Stimulated activated naive CD8-positive, alpha-beta T cell treated with anti-CD3 and anti-CD28 coated beads, Interleukin-15, Interleukin-2, amounts not matched to agents 100 ng/mL and 50 ng/mL, for 24 hours (primary cell): Measurements from ENCODE around the gene SHC1.
A peak's percentile ranks its signal among the peaks of the same experiment; 100 is the strongest.

Source experiments
- H3K27ac Mint-ChIP-seq: one replicate; pipeline ENCODE4 v1.8.0; 2021; ENCODE audit warnings: mild to moderate bottlenecking, mixed read lengths
- H3K27me3 Mint-ChIP-seq: one replicate; pipeline ENCODE4 v1.8.0; 2021; ENCODE audit warnings: mixed read lengths
- H3K36me3 Mint-ChIP-seq: one replicate; pipeline ENCODE4 v1.8.0; 2021; ENCODE audit warnings: low read depth, mixed read lengths
- H3K4me1 Mint-ChIP-seq: one replicate; pipeline ENCODE4 v1.8.0; 2021; ENCODE audit warnings: low read depth, mixed read lengths
- H3K4me3 Mint-ChIP-seq: one replicate; pipeline ENCODE4 v1.8.0; 2021; ENCODE audit warnings: mild to moderate bottlenecking, mixed read lengths
- H3K9me3 Mint-ChIP-seq: one replicate; pipeline ENCODE4 v1.8.0; 2021; ENCODE audit warnings: mixed read lengths

Gene SHC1

DNA sequence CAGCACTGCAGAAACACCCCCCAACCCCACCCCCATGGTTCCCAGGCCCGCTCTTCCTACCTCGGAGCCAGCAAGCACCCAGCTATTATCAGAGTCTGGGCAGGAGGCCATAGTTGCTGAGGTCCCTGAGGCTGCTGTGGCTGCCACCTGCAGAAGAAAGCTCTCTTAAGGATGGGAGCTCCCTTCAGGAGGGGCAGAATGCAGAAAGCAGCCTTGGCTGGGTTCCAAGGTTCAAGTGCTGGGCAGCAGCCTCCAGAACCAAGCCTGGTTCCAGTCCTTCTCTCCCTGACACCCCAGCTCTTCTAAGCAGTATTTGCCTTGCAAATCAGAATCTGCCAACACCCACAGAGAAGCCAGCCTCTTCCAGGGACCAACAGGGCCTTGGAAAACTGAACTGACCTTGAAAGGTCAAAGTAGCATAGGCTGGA lies 16.9 kb downstream of the SHC1 start:
- H3K4me1 Mint-ChIP-seq: peaks cover 80% of the 10 kb centered on the region
- H3K27me3 Mint-ChIP-seq: no peaks in the 10 kb centered on the region
- H3K9me3 Mint-ChIP-seq: no peaks in the 10 kb centered on the region
- H3K27ac Mint-ChIP-seq: peak overlapping the region; percentile 95
- H3K4me3 Mint-ChIP-seq: peak overlapping the region; percentile 56
- H3K36me3 Mint-ChIP-seq: peaks cover 10% of the 10 kb centered on the region

DNA sequence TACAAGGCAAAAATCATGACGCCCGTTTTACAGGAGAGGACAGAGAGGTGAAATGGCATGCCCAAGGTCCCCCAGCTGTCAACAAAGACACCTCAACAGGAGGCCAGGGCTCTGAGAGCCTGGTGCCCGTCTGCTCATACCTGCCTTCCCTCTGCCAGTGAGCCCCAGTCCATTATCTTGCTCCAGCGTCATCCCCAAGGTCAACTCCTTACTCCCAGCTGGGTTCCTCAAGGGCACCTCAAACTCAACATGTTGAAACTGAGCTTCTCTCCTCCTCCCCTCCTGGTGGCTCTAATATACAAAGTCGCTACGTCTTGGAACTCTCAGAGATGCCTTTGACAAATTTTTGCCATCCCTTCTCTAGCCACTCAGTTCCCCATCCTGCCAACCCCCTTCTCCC lies 17.9 kb downstream of the SHC1 start:
- Mint-ChIP-seq H3K9me3 (no peaks in the 10 kb centered on the region), H3K4me1 (peaks cover 74% of the 10 kb centered on the region), H3K4me3 (peak overlapping the region; percentile 70), H3K27ac (peak overlapping the region; percentile 95), H3K27me3 (no peaks in the 10 kb centered on the region), H3K36me3 (peaks cover 9% of the 10 kb centered on the region)

DNA sequence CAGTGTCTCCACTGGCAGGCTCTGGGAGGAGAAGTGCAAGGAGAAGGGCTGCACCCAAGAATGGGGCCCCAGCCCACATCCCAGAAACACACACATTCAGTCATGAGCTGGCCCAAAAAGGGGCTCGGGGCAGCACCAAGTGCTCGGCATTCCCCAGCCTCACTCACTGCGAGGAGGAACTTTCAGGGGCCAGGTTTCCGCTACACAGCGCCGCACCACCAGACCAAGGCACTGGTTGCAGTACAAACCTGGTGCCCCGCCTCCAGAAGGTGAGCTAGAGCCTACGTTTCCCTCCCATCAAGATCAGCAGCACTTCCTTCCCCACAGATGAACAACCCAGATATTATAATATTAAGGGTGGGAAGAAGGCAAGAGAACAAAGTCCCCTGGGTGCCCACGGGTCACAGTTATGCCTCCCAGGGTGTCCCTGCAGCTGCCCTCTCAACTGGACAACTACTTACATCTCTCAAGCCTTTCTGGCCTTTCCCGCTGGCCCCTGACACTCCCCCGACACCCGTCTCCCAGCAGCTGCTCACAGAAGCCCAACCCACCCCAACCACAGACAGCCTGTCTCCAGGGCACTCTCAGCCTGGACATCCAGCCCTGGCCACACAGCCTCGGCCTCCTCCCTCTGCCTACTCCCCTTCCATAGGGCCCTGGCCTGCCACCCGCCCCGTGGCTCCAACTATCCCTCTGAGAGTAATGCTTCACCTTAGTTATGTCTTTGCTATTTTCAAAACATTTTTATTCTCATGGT lies 18.5 kb downstream of the SHC1 start:
- peaks cover 69% of the 10 kb centered on the region for H3K4me1 Mint-ChIP-seq
- no peaks in the 10 kb centered on the region for H3K9me3 Mint-ChIP-seq
- peaks cover 9% of the 10 kb centered on the region for H3K36me3 Mint-ChIP-seq
- H3K27ac Mint-ChIP-seq: peak overlapping the region; percentile 95
- H3K27me3 Mint-ChIP-seq: no peaks in the 10 kb centered on the region
- peak overlapping the region; percentile 70 for H3K4me3 Mint-ChIP-seq

DNA sequence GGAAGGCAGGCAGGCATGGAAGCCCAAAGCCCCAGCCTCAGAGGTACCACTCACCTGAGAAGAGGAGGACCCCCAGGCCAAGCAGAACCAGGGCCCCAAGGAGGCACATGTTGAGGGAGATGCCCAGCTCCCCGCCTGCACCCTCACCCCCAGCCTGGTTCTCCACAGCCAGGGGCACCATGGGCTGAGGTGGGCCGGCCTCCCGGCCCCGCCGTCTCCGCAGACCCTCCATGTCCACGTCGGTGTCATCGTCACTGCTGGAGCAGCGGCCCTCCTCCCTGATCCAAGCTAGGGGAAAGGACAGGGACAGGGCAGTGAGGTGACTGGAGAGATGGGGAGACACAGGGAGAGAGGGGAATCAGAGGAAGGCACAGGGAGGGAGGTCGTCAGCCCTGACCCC lies 22.5 kb downstream of the SHC1 start:
- Mint-ChIP-seq H3K9me3 (no peaks in the 10 kb centered on the region), H3K36me3 (peaks cover 9% of the 10 kb centered on the region), H3K4me3 (no peak overlapping the region), H3K27ac (peak overlapping the region; percentile 68), H3K27me3 (no peaks in the 10 kb centered on the region), H3K4me1 (peaks cover 45% of the 10 kb centered on the region)

DNA sequence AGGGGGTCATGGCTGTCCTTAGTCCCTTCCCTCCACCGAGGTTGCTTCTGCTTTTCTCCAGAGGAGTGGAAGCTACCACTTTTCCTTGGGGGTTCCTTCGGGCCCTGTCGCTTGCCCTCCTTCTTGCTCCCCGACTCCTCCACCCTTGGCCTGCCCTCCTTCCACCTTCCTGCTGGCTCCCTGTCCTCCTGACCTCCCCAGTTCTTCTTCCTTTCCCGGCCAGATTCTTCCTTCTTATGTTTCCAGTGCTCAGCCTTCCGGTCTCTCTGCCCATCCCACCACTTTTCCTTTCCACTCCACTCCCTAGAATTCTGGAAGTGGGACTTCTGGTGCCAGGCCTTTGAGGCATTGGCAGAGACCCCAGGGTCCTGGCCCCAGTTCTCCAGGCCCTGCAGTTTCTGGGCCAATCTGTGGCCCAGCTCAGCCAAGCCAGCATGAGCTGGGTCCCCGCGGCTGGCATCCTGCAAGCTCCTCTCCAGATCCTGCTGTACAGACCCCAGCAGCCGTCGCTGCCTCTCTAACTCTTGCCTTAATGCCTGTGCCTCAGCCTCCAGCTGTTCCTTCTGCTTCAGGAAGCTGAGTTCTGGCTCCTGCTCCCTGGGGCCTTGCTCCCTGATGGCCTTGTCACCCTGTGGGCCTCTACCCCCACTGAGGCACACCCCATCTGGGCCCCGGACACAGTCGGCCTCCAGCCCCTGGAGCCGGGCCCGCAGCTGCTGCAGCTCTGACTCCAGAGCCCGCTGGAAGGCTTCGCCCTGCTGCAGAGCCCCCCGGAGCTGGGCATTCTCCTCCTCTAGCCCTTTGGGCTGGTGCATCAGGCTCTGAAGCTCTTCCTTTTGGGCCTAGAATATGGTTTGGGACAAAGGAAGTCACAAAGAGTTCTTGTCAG lies 24.3 kb downstream of the SHC1 start:
- H3K36me3 Mint-ChIP-seq: peaks cover 9% of the 10 kb centered on the region

DNA sequence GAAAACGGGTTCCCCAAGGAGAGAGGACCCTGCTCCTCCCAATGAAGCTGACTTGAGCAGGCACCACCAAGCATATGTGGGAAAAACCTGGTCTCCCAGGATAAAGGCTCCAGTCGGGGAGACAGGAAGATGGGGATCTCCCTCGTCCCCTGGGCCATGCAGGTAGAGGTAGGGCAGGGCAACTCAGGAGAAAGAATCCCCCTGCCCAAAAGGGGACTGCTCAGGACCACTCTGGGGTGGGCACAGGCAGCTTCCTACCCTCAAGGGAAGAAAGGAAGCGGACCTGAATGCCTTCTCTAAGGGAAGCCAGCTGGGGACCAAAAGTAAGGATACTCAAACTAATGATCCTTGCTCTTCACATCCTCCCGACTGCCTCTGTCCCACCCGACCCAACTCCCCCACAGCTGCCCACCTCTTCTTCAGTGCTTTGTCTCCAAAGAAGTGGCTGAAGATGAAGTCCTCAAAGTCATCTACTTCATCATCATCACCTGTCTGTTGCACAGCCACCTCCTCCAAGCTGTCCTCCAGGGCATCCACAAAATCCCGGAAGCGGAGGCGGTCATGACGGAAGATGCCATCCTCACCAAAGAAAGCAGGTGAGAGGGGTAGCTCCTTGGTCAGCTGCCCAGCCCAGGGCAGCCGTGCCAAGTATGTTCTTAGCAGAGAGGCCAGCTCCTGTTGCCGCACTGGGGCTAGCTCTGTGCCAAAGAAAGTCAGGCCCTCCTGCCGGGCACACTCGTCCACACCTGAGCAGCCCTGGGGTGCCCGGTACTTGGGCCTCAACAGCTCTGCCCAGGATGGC lies 25.2 kb downstream of the SHC1 start:
- Mint-ChIP-seq H3K4me1 (peaks cover 45% of the 10 kb centered on the region), H3K4me3 (no peak overlapping the region), H3K36me3 (peaks cover 5% of the 10 kb centered on the region), H3K27ac (no peak overlapping the region), H3K9me3 (no peaks in the 10 kb centered on the region), H3K27me3 (no peaks in the 10 kb centered on the region)

More for the DNA sequence above, 24.3 kb downstream of the SHC1 start:
- Mint-ChIP-seq H3K9me3 (no peaks in the 10 kb centered on the region), H3K27ac (peak overlapping the region; percentile 32), H3K4me1 (peaks cover 45% of the 10 kb centered on the region), H3K27me3 (no peaks in the 10 kb centered on the region), H3K4me3 (no peak overlapping the region)

DNA sequence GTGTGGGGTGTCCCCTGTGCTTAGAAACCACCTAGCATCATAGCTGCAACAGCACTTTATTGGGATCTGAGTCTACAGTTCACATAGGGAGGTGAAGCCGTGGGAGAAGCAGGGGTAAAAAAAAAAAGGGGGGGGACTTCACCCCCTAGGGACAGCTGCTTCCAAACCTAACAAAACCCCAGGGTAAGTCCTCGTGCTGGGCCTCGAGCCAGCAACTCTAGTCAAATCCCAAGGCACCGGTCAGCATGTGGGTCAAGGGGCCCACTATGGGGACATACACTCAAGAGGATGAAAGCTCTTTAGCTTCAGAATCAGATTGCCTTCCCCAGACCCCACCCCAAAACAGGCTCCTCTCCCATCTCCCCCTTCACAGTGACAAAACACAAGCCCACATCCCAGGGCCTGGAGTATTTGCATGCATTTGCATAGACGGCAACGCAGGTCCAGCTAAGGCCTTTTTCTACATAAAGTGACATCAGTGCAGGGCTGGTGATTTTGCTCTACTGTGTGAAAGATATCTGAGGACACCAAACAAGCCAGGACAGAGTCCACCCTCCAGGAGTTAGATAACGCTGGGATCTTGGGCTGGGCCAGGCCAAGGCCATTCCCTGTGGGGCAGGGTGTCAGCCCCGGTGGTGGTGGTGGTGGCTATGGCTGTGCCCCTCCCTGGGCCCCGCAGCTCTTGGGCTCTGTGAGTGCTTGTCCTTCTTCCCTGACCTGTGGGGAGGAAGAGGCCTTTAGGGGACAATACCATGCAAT lies 26.0 kb downstream of the SHC1 start:
- H3K27me3 Mint-ChIP-seq: no peaks in the 10 kb centered on the region
- H3K27ac Mint-ChIP-seq: no peak overlapping the region
- H3K9me3 Mint-ChIP-seq: no peaks in the 10 kb centered on the region
- peaks cover 5% of the 10 kb centered on the region for H3K36me3 Mint-ChIP-seq
- peaks cover 49% of the 10 kb centered on the region for H3K4me1 Mint-ChIP-seq
- H3K4me3 Mint-ChIP-seq: no peak overlapping the region

DNA sequence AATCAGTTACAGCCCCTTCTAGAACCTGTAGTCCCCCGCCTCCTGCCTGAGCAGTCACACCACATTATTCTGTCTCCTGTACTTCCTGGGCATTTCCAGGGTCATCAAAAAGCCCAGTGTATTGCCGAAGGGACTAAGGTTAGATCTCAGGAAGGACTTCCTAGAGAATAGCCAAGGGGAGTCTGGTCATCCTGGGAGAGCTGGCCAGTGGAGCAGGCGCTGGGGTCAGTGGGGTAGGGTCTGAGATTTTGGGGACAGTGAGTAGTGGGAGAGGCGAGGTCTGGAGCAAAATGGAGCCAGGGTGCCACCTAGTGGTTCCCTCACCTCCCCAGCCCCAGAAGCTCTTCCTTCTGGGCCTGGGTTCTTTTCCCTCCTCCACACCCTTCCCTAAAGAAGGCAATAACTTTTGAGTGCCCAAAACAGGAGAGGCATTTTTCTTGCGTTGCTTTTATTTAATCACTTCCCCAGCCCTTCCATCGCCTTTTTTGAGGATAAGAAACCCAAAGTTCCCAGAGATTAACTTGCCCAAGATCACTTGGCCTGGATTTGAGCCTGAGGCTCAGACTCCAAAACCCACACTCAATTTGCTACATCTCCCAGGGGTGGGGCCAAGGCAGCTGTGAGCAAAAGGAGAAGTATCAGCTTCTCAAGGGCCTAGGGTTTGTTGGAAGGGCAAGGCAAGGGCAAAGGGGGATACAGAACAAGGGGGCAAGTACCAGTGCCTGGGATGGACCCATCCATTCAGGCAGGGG lies 26.7 kb downstream of the SHC1 start:
- Mint-ChIP-seq H3K36me3 (peaks cover 5% of the 10 kb centered on the region), H3K27ac (peak overlapping the region; percentile 59), H3K27me3 (no peaks in the 10 kb centered on the region), H3K9me3 (no peaks in the 10 kb centered on the region), H3K4me1 (peaks cover 53% of the 10 kb centered on the region), H3K4me3 (no peak overlapping the region)

DNA sequence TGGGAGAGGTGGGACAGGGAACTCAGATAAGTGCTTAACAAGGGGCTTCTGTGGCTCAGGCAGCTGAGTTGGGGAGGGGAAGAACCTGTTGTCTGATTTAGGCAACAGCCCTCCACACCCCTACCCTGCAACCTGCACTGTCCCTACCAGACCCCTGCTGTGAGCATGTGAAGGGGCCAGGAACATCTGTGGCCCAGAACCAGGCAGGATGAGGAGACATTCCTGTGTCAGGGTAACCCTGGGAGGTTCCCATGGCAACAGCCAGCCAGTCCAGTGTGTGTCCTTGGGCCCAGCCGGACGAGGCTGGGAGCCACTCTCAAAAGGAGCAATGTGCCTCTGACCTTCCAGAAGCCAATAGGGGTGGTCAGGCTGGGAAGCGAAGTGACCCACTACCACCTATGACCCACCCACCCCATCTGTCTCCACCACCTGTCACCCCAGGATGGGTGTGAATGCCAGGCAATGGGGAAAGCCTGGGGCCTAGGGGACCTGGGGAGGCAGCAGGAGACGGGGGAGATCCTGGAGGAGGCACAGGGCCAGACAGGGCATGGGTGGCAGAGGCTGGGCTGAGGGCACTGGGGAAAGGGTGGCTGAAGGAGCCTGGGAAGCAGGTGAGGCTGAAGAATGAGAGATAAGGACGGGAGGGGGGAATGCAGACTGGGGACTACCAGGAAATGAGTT lies 29.1 kb downstream of the SHC1 start:
- H3K4me1 Mint-ChIP-seq: peaks cover 67% of the 10 kb centered on the region
- H3K27ac Mint-ChIP-seq: peak overlapping the region; percentile 76
- no peak overlapping the region for H3K4me3 Mint-ChIP-seq
- no peaks in the 10 kb centered on the region for H3K9me3 Mint-ChIP-seq
- H3K27me3 Mint-ChIP-seq: no peaks in the 10 kb centered on the region
- no peaks in the 10 kb centered on the region for H3K36me3 Mint-ChIP-seq

DNA sequence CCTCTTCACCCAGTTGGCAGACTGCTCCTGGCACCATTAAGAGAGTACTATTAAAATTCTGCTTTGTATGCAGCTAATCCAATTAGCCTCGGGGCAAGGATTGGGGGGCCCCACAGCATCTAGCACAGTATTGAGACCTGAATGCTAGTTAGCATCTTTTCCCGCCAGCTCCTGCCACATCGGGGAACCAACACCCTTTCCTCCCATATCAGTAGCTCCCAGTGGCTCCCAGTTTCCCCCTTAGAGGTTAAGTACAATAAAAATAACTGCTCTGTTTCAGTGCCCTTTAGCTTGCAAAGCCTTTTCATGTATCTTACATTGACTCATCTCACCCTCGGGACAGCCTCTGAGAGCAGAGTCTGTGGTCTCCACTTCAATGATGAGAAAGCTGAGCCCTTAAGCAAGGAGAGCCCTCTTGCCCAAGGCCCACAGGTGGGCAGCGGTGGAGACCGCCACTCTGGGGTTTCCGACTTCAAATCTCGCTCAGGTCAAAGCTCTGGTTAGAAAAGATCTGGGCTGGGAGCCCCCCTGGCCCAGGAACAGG lies 29.8 kb downstream of the SHC1 start:
- H3K4me1 Mint-ChIP-seq: peaks cover 72% of the 10 kb centered on the region
- peak overlapping the region; percentile 76 for H3K27ac Mint-ChIP-seq
- H3K36me3 Mint-ChIP-seq: no peaks in the 10 kb centered on the region
- H3K4me3 Mint-ChIP-seq: peak overlapping the region; percentile 27
- H3K27me3 Mint-ChIP-seq: no peaks in the 10 kb centered on the region
- no peaks in the 10 kb centered on the region for H3K9me3 Mint-ChIP-seq

DNA sequence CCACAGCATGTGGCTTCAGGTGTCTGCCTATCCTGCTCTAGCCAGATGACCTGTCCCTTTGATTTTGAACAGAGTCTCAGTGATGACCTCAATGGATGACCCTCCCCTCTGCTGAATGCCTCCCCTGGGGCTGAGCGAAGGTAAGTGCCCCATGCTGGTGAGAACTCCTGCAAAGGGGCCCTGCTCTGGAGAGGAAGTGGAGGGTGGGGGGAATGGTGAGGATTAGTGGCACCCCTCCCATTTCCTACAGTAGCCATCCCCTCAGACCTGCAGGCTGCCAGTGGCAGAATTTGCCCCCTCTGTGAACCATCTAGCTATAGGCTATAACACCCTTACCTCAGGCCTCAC lies 30.4 kb downstream of the SHC1 start:
- Mint-ChIP-seq H3K36me3 (no peaks in the 10 kb centered on the region), H3K27ac (no peak overlapping the region), H3K27me3 (no peaks in the 10 kb centered on the region), H3K4me1 (peaks cover 78% of the 10 kb centered on the region), H3K9me3 (no peaks in the 10 kb centered on the region), H3K4me3 (no peak overlapping the region)

DNA sequence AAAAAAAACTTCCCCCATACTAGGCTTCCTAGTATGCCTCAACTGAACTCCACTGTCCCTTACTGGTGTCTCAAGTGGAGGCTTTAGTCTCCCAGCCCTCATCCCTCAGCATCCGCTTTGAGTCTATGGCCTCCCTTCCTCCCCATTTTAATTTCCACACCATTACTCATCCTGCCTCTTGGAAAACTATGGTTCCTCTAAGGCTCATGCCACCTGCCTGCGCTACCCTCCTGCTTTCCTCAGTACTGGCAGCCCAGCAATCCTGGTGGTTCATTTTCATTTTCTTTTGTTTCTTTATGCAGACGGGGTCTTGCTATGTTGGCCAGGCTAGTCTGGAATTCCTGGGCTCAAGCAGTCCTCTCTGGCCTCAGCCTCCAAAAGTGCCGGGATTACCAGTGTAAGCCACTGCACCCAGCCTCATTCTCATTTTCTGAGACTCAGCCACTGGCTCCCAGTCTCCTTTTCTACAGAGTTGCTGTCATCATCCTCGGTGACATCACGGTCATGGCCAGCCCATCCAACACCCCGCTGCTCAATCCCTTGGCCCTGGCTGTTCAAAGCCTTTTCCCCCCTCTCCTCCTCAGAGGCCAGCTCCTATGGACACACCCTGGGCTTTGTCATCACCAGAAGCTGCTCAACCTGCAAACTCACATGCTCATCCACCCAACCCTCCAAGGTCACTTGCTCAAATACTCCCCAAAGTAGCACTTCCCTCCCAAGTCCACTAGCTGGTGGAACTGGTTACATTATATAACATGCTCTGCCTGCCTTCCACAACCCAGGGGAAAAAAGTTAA lies 31.7 kb downstream of the SHC1 start:
- H3K4me1 Mint-ChIP-seq: peaks cover 77% of the 10 kb centered on the region
- peak overlapping the region; percentile 46 for H3K27ac Mint-ChIP-seq
- H3K36me3 Mint-ChIP-seq: no peaks in the 10 kb centered on the region
- H3K9me3 Mint-ChIP-seq: no peaks in the 10 kb centered on the region
- peak overlapping the region; percentile 5 for H3K4me3 Mint-ChIP-seq
- H3K27me3 Mint-ChIP-seq: no peaks in the 10 kb centered on the region
